HUES6 (cell line): Measurements from ENCODE around the gene PLAAT4.
"Not testable (repeated sequence)": the region's sequence is repeated elsewhere in the genome, so short reads cannot be mapped to it uniquely, and the experiment has no call there.

Source experiments
- H3K27ac ChIP-seq: 2 replicates; pipeline ENCODE4 v1.7.0; 2013; ENCODE audit warnings: low read depth, mild to moderate bottlenecking, low read length, inconsistent platforms
- H3K27me3 ChIP-seq: 2 replicates; pipeline ENCODE4 v1.6.1; 2013; ENCODE audit warnings: low read length; ENCODE audit not compliant: control insufficient read depth, insufficient read depth
- H3K36me3 ChIP-seq: 2 replicates; pipeline ENCODE4 v1.6.1; 2013; ENCODE audit warnings: low read length; ENCODE audit not compliant: control insufficient read depth, insufficient read depth
- H3K4me1 ChIP-seq: 2 replicates; pipeline ENCODE4 v1.6.1; 2013; ENCODE audit warnings: low read length; ENCODE audit not compliant: control insufficient read depth, insufficient read depth
- H3K4me3 ChIP-seq: 2 replicates; pipeline ENCODE4 v1.5.1; 2013; ENCODE audit warnings: low read depth, low read length
- H3K9ac ChIP-seq: one replicate; pipeline ENCODE4 v1.6.1; 2013; ENCODE audit warnings: mild to moderate bottlenecking, low read length
- H3K9me3 ChIP-seq: 2 replicates; pipeline ENCODE4 v1.6.1; 2013; ENCODE audit warnings: low read depth, low read length; ENCODE audit not compliant: control insufficient read depth, insufficient read depth

Gene PLAAT4

GRCh38 chr11:63572026-63572688 is 35.5 kb downstream of the PLAAT4 start:
- Histone ChIP-seq H3K4me3 (no peak overlapping the region), H3K27me3 (no peaks in the 10 kb centered on the region), H3K27ac (no peak overlapping the region), H3K9me3 (no peaks in the 10 kb centered on the region), H3K9ac (no peak overlapping the region), H3K36me3 (peaks cover 36% of the 10 kb centered on the region), H3K4me1 (peaks cover 6% of the 10 kb centered on the region)

GRCh38 chr11:63573881-63574855 is 37.6 kb downstream of the PLAAT4 start:
- Histone ChIP-seq H3K4me3 (no peak overlapping the region), H3K9ac (no peak overlapping the region), H3K9me3 (no peaks in the 10 kb centered on the region; the same call in 1 of the 2 replicates), H3K27me3 (no peaks in the 10 kb centered on the region), H3K36me3 (peaks cover 45% of the 10 kb centered on the region), H3K27ac (no peak overlapping the region), H3K4me1 (no peaks in the 10 kb centered on the region)

- Histone ChIP-seq H3K27ac (no peak overlapping the region), H3K4me3 (no peak overlapping the region), H3K9ac (no peak overlapping the region), H3K4me1 (no peaks in the 10 kb centered on the region), H3K9me3 (peaks cover 3% of the 10 kb centered on the region), H3K27me3 (no peaks in the 10 kb centered on the region), H3K36me3 (peaks cover 48% of the 10 kb centered on the region)
Measured at GRCh38 chr11:63574856-63575602, 38.4 kb downstream of the PLAAT4 start.

- peaks cover 34% of the 10 kb centered on the region for H3K9me3 ChIP-seq
- not testable (repeated sequence) for H3K9ac ChIP-seq, H3K27me3 ChIP-seq, H3K27ac ChIP-seq, H3K4me3 ChIP-seq, H3K4me1 ChIP-seq
- H3K36me3 ChIP-seq: peaks cover 77% of the 10 kb centered on the region
Measured at GRCh38 chr11:63578882-63579281, 42.3 kb downstream of the PLAAT4 start.

- H3K36me3 ChIP-seq: peaks cover 77% of the 10 kb centered on the region
- H3K27ac ChIP-seq, H3K4me1 ChIP-seq, H3K4me3 ChIP-seq, H3K27me3 ChIP-seq, H3K9ac ChIP-seq: not testable (repeated sequence)
- H3K9me3 ChIP-seq: peaks cover 34% of the 10 kb centered on the region
Measured at GRCh38 chr11:63581224-63581623, 44.6 kb downstream of the PLAAT4 start.

- H3K36me3 ChIP-seq: peaks cover 81% of the 10 kb centered on the region
- no peak overlapping the region for H3K9ac ChIP-seq
- no peak overlapping the region for H3K4me3 ChIP-seq
- no peaks in the 10 kb centered on the region for H3K27me3 ChIP-seq
- no peak overlapping the region for H3K27ac ChIP-seq
- peaks cover 34% of the 10 kb centered on the region for H3K9me3 ChIP-seq
- no peaks in the 10 kb centered on the region for H3K4me1 ChIP-seq
Measured at GRCh38 chr11:63583357-63583677, 46.7 kb downstream of the PLAAT4 start.

GRCh38 chr11:63586451-63587166 is 50.0 kb downstream of the PLAAT4 start:
- Histone ChIP-seq H3K27me3 (no peaks in the 10 kb centered on the region), H3K4me1 (no peaks in the 10 kb centered on the region), H3K36me3 (peaks cover 95% of the 10 kb centered on the region), H3K9me3 (peaks cover 20% of the 10 kb centered on the region), H3K4me3 (no peak overlapping the region), H3K27ac (no peak overlapping the region), H3K9ac (no peak overlapping the region)

- Histone ChIP-seq H3K27ac (no peak overlapping the region), H3K4me3 (no peak overlapping the region), H3K27me3 (no peaks in the 10 kb centered on the region), H3K36me3 (peaks cover 95% of the 10 kb centered on the region), H3K9me3 (no peaks in the 10 kb centered on the region), H3K4me1 (no peaks in the 10 kb centered on the region), H3K9ac (no peak overlapping the region)
Measured at GRCh38 chr11:63589000-63589399, 52.4 kb downstream of the PLAAT4 start.

- no peak overlapping the region for H3K4me3 ChIP-seq
- H3K4me1 ChIP-seq: no peaks in the 10 kb centered on the region
- H3K36me3 ChIP-seq: peaks cover 93% of the 10 kb centered on the region
- no peaks in the 10 kb centered on the region for H3K9me3 ChIP-seq
- H3K9ac ChIP-seq: no peak overlapping the region
- no peaks in the 10 kb centered on the region for H3K27me3 ChIP-seq
- H3K27ac ChIP-seq: no peak overlapping the region
Measured at GRCh38 chr11:63590024-63590788, 53.6 kb downstream of the PLAAT4 start.

- Histone ChIP-seq H3K36me3 (peaks cover 93% of the 10 kb centered on the region), H3K4me1 (no peaks in the 10 kb centered on the region), H3K27me3 (no peaks in the 10 kb centered on the region)
Measured at GRCh38 chr11:63592975-63593395, 56.4 kb downstream of the PLAAT4 start.

More at GRCh38 chr11:63592975-63593395, 56.4 kb downstream of the PLAAT4 start:
- peaks cover 5% of the 10 kb centered on the region for H3K9me3 ChIP-seq
- no peak overlapping the region for H3K9ac ChIP-seq
- H3K27ac ChIP-seq: no peak overlapping the region
- no peak overlapping the region for H3K4me3 ChIP-seq
